K562 (cell line): ENCODE data around the gene MFSD12. TPM values are rescaled to one million over a fixed set of nuclear protein-coding genes. Genes with fewer than 3 reads are reported as not detected.
"Not testable (repeated sequence)": the region's sequence is repeated elsewhere in the genome, so short reads cannot be mapped to it uniquely, and the experiment has no call there.

Source experiments
- ATAC-seq: fragments of 200-7000 bp; cut with Tn5 transposase; 3 replicates; pipeline ENCODE4 v1.9.1; 2020; ENCODE audit warnings: moderate library complexity
- BruUV-seq: library from RNA; stranded (reverse); fragments of 400-500 nt; replicated peaks from 2 replicates; lab custom pipeline; 2021; lab: Mats Ljungman, UMichigan
- CTCF ChIA-PET: fragments of 300-600 bp; formaldehyde crosslinking; extraction: SDS; loops from one replicate; lab custom pipeline; 2021; ENCODE audit warnings: low intra/inter-chr PET ratio; lab: Yijun Ruan, JAX
- POLR2A ChIA-PET: fragments of 300-600, 350-650 bp; sonication (Branson Sonifier 250); formaldehyde crosslinking; extraction: SDS; loops from one replicate; lab custom pipeline; 2021; ENCODE audit warnings: antibody characterized with exemption, inconsistent platforms; lab: Yijun Ruan, JAX
- DNase-seq, 4 experiments: peaks; one replicate each; pipeline versions ENCODE4 v3.0.0 to v3.0.0-alpha.2; 2011 to 2018; ENCODE audit warnings: low spot score in 3 of 4, mixed read lengths in 3 of 4; ENCODE audit errors: extremely low read depth in 1 of 4
- FAIRE-seq: peaks from 2 replicates; lab custom pipeline; 2011; peaks lifted over from hg19 to GRCh38; lab: Jason Lieb, UNC
- H2AFZ ChIP-seq: 2 replicates; pipeline ENCODE4 v1.6.0; 2011; ENCODE audit warnings: low read depth, low read length, control low read depth, inconsistent platforms
- H3K27ac ChIP-seq: fragments of 200-600 bp; 3 replicates; pipeline ENCODE4 v1.8.0; 2011; ENCODE audit warnings: low read depth, mild to moderate bottlenecking, control low read depth, inconsistent platforms, low read length, moderate library complexity, mixed read lengths; ENCODE audit errors: extremely low read depth
- H3K27me3 ChIP-seq, 2 experiments: fragments of 300-600 bp in 1 of 2; 2 replicates in 1 of 2; 3 replicates in 1 of 2; pipeline versions ENCODE4 v1.6.0 to v1.8.0; 2011; ENCODE audit warnings: inconsistent platforms in 2 of 2, low read length in 2 of 2, mild to moderate bottlenecking in 1 of 2, mixed read lengths in 1 of 2, moderate library complexity in 1 of 2; ENCODE audit not compliant: control insufficient read depth in 2 of 2, insufficient read depth in 2 of 2
- H3K36me3 ChIP-seq: fragments of 300-600 bp; 3 replicates; pipeline ENCODE4 v1.8.0; 2011; ENCODE audit warnings: mild to moderate bottlenecking, low read length, inconsistent platforms; ENCODE audit not compliant: control insufficient read depth, insufficient read depth
- H3K4me1 ChIP-seq, 2 experiments: fragments of 200-600 bp in 1 of 2; replicated peaks in 1 of 2; 2 replicates in 1 of 2; 3 replicates in 1 of 2; pipeline versions ENCODE4 v1.5.1 to v1.8.0; 2011; ENCODE audit warnings: inconsistent platforms in 2 of 2, low read length in 2 of 2, mild to moderate bottlenecking in 1 of 2, mixed read lengths in 1 of 2, moderate library complexity in 1 of 2; ENCODE audit not compliant: control insufficient read depth in 2 of 2, insufficient read depth in 2 of 2
- H3K4me2 ChIP-seq: 2 replicates; pipeline ENCODE4 v1.6.1; 2011; ENCODE audit warnings: low read length, control low read depth, inconsistent platforms, mixed read lengths; ENCODE audit not compliant: insufficient read depth
- H3K4me3 ChIP-seq: fragments of 200-600 bp; sonication (generic), shearing (Covaris generic); 2 replicates; pipeline ENCODE4 v1.5.1; 2016; ENCODE audit warnings: control low read depth, inconsistent platforms
- H3K79me2 ChIP-seq: fragments of 200-600 bp; 3 replicates; pipeline ENCODE4 v1.8.0; 2011; ENCODE audit warnings: low read length, inconsistent platforms; ENCODE audit not compliant: control insufficient read depth, insufficient read depth
- H3K9ac ChIP-seq, 2 experiments: 2 replicates each; pipeline versions ENCODE4 v1.6.0 to v1.6.1; 2011; ENCODE audit warnings: low read depth in 2 of 2, low read length in 2 of 2, control low read depth in 1 of 2, inconsistent platforms in 1 of 2, mild to moderate bottlenecking in 1 of 2, mixed read lengths in 1 of 2; ENCODE audit not compliant: insufficient read depth in 1 of 2
- H3K9me1 ChIP-seq: one replicate; pipeline ENCODE4 v1.6.0; 2011; ENCODE audit warnings: inconsistent platforms, mild to moderate bottlenecking, low read length, moderate library complexity; ENCODE audit not compliant: control insufficient read depth, insufficient read depth
- H3K9me3 ChIP-seq: replicated peaks from 2 replicates; pipeline ENCODE4 v1.5.1; 2011; ENCODE audit warnings: low read depth, low read length, inconsistent platforms; ENCODE audit not compliant: control insufficient read depth, insufficient read depth
- H4K20me1 ChIP-seq: replicated peaks from 2 replicates; pipeline ENCODE4 v1.6.1; 2011; ENCODE audit warnings: low read length, inconsistent platforms, mixed read lengths; ENCODE audit not compliant: control insufficient read depth, insufficient read depth
- BCLAF1 ChIP-seq, 2 experiments: fragments of 450-650 bp in 1 of 2; IDR thresholded peaks; 2 replicates each; pipeline ENCODE4 v1.6.1; 2011 to 2017; ENCODE audit warnings: low read depth in 2 of 2, antibody characterized with exemption in 1 of 2, borderline replicate concordance in 1 of 2, low read length in 1 of 2, mild to moderate bottlenecking in 1 of 2, mixed read lengths in 1 of 2; ENCODE audit not compliant: control insufficient read depth in 1 of 2
- SUPT5H ChIP-seq: fragments of 450-650 bp; IDR thresholded peaks from 2 replicates; pipeline ENCODE4 v1.6.1; 2016
- WGBS: fragments of 100-300 bp; shearing (Covaris generic); methylation state at CpG from one replicate; pipeline ENCODE4 v1.1.6; 2016; ENCODE audit warnings: low coverage, mixed read lengths; ENCODE audit not compliant: insufficient coverage; ENCODE audit errors: missing lambda C conversion rate; 5-methylcytosine and 5-hydroxymethylcytosine counted together
- in situ Hi-C: fragments of 300-500 bp; cut with MboI; formaldehyde crosslinking; loops from 4 replicates; pipeline ENCODE4 v1.15.0; 2018; ENCODE audit warnings: inconsistent platforms, mixed read lengths
- intact Hi-C: fragments of 100-400 bp; cut with micrococcal nuclease; formaldehyde crosslinking; loops from 2 replicates; pipeline ENCODE4 v1.14.2; 2022
- polyA plus RNA-seq, 8 experiments: library from polyadenylated mRNA; depleted of rRNA in 4 of 8; stranded (reverse) in 5 of 8; unstranded in 3 of 8; fragments of >200 nt; fragmentation: Nextera tagmentation in 2 of 8; fragmentation: Illumina TruSeq in 1 of 8; extraction: Ambion mirVana in 2 of 8; extraction: Trizol in 1 of 8; gene quantifications; 2 replicates each; pipeline versions ENCODE4 v1.2.1 to v1.2.3, GENCODE V29; 2011 to 2014; ENCODE audit warnings: inconsistent platforms in 1 of 8, missing spikeins in 1 of 8
- total RNA-seq, 7 experiments: library from RNA; depleted of rRNA in 6 of 7; stranded (reverse); fragments of >200 nt in 6 of 7; fragmentation: Illumina TruSeq in 2 of 7; extraction: Trizol in 2 of 7; gene quantifications; 2 replicates each; pipeline versions ENCODE4 v1.2.1 to v1.2.3, GENCODE V29; 2011 to 2021; ENCODE audit warnings: low replicate concordance in 1 of 7

MFSD12 gene
- total and polyA plus RNA-seq, 9 of the 15 experiments (the other 6 are each of a cell fraction or from before 2014, with no cell fraction given) = 0.69 to 112 (median 31.8) TPM

GRCh38 chr19:3570606-3571011 lies 13.2 kb upstream of the MFSD12 start:
- no peaks in the 10 kb centered on the region for H3K27me3 ChIP-seq
- no TSS peak for BruUV-seq
- H2AFZ ChIP-seq = no peak overlapping the region
- TF ChIP-seq SUPT5H = no peak
- no peak for TF ChIP-seq BCLAF1 (IDR thresholded peaks at IDR 0.05; ENCODE audit: borderline replicate concordance in 1 of 2, control insufficient read depth in 1 of 2, low read depth in 2 of 2, low read length in 1 of 2)
- no peaks in the 10 kb centered on the region for H3K9me1 ChIP-seq
- 0 out of 4 replicates have a peak overlapping the region, but pooled peaks of 1 of the 2 experiments have one; percentile 6 for H3K9ac ChIP-seq
- H3K36me3 ChIP-seq = peaks cover 20% of the 10 kb centered on the region
- no peak overlapping the region for H3K27ac ChIP-seq
- intact Hi-C loops (no loop called here), in situ Hi-C loops (no loop called here)
- FAIRE-seq = no peak
- peaks cover 15 to 50% of the 10 kb centered on the region in 2 experiments; a peak in 4 of 5 replicates for H3K4me1 ChIP-seq
- peaks cover 3% of the 10 kb centered on the region; the same call in 1 of the 2 replicates for H4K20me1 ChIP-seq
- peaks cover 20% of the 10 kb centered on the region for H3K79me2 ChIP-seq
- no peak overlapping the region for H3K4me3 ChIP-seq
- CTCF ChIA-PET = no interaction called here
- H3K4me2 ChIP-seq = no peak overlapping the region
- no peaks in the 10 kb centered on the region for H3K9me3 ChIP-seq
- no peak for ATAC-seq
- POLR2A ChIA-PET = interaction anchor here (1.3 kb wide), 1 partner anchor 20 kb away, joined by 4 read pairs; no protein-coding TSS in a partner anchor
- DNase-seq = no peak
- WGBS = 86% methylated on average over 7 of the region's 7 CpGs

- H4K20me1 ChIP-seq, CTCF ChIA-PET, H3K9ac ChIP-seq, H3K9me3 ChIP-seq, H2AFZ ChIP-seq, H3K4me2 ChIP-seq, H3K27ac ChIP-seq, H3K4me3 ChIP-seq, in situ Hi-C loops, DNase-seq, BruUV-seq, FAIRE-seq, ATAC-seq, intact Hi-C loops, H3K9me1 ChIP-seq, H3K27me3 ChIP-seq: not testable (repeated sequence)
- 86% methylated on average over 9 of the region's 11 CpGs for WGBS
- POLR2A ChIA-PET = interaction anchor here (1.0 to 1.3 kb wide), 2 partner anchors 10 to 21 kb away, joined by 4 read pairs; no protein-coding TSS in a partner anchor
- Histone ChIP-seq H3K36me3 (peaks cover 14% of the 10 kb centered on the region), H3K4me1 (peaks cover 14 to 50% of the 10 kb centered on the region in 2 experiments; a peak in 4 of 5 replicates), H3K79me2 (peaks cover 16% of the 10 kb centered on the region)
These were observed 12.7 kb upstream of the MFSD12 start for GRCh38 chr19:3570042-3570441.
